Measurements from ENCODE around the gene EEF1A1.

Gene EEF1A1

DNA sequence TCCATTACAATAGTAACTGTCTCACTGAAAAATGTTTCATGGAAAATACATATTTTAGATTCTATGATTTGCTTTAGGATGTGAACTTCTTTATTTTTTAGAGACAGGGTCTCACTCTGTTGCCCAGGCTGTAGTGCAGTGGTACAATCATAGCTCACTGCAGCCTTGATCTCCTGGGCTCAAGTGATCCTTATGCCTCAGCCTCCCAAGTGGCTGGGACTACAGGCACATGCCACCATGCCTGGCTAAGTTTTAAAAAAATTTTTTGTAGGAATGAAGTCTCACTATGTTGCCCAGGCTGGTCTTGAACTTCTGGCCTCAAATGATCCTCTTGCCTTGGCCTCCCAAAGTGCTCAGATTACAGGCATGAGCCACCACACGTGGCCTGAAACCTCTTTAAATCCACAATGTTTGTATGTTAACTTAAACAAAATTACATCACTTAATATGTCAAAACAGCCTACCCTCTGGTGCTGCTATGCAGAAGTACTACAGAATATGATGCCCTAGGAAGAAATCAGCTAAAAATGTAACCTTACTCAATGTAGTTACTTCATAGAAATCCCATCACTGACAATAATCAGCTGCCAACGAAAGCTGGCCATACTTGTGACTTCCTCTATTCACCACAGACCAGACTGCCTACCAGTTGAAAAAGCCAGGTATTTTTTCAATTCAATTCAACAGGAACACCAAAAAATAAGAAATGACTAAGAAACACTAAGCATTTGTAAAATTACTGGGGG is 17.6 kb downstream of the EEF1A1 start:
- no peak for DNase-seq

DNA sequence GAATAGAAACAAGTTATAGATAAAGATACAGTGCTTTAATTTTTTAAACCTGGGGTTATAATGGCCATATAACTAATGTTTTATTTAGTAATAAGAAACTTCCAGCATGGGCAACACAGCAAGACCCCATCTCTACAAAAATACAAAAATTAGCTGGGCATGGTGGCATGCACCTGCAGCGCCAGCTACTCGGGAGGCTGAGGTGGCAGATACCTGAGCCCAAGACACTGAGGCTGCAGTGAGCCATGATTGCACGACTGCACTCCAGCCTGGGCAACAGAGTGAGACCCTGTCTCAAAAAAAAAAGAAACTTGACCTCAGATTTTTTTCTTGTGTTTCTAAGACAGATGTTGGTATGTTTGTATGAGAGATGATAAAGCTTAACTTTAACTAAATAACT is 22.9 kb downstream of the EEF1A1 start:
- DNase-seq, result no peak

DNA sequence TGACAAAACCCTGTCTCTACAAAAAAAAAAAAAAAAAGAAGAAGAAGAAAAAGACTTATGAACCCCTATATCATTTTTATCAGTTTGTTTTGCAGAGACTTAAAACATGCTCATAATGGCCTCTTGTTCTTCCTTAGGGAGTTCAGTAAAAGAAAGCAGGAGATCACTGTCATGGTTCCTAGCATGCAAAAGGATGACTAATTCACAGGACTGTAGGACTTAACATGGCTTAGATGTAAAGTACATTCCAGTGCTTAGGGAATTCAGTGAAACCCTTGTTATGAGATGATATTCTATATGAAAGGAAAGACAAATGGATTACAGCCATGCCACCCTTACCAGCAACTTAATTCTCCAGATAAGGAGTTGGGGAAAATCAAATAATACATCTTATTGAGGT is 29.5 kb downstream of the EEF1A1 start:
- no peak for DNase-seq

DNA sequence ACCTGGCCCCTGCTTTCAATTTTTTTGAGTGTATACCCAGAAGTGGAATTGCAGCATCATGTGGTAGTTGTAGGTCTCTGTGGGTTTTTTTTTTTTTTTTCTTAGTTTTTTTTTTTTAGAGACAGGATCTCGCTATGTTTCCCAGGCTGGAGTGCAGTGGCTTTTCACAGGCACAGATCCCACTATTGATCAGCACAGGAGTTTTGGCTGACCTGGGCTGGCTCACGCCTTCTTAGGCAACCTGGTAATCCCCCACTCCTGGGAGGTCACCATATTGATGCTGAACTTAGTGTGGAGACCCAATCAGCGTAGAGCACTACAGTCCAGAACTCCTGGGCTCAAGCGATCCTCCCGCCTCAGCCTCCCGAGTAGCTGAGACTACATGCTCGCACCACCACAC is 33.4 kb downstream of the EEF1A1 start:
- DNase-seq, result no peak

GRCh38 chr6:73484438-73484837 is 36.4 kb downstream of the EEF1A1 start:
- DNase-seq, result no peak

- no peak for DNase-seq
Observed at GRCh38 chr6:73481969-73482368, 38.9 kb downstream of the EEF1A1 start.

GRCh38 chr6:73477407-73477806 is 43.4 kb downstream of the EEF1A1 start:
- DNase-seq, result no peak

DNA sequence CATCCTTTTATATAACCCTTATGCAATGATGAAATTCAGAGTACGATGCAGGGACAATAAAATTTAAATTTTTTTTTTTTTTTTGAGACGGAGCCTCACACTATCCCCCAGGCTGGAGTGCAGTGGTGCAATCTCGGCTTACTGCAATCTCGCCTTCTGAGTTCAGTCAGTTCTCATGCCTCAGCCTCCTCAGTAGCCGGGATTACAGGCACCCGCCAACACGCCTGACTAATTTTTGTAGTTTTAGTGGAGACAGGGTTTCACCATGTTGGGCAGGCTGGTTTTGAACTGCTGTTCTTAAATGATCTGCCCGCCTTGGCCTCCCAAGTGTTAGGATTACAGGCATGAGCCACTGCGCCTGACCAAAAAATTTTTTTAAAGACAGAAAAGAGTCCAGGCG is 44.1 kb downstream of the EEF1A1 start:
- DNase-seq, result no peak

- no peak for DNase-seq
Observed at GRCh38 chr6:73471686-73472290, 49.0 kb downstream of the EEF1A1 start.
